OCI-LY3 (cell line): ENCODE results near the gene PTTG1IP.

Experiments
- H2AFZ ChIP-seq: fragments of 200-600, 300-600 bp; shearing (Covaris generic); 2 replicates; pipeline ENCODE4 v1.6.0; 2014; ENCODE audit warnings: antibody characterized with exemption, low read depth, low read length
- H3K27ac ChIP-seq: fragments of 200-600, 300-600 bp; sonication (generic); 2 replicates; pipeline ENCODE4 v1.5.1; 2014; ENCODE audit warnings: mild to moderate bottlenecking, low read length, moderate library complexity, mixed read lengths
- H3K27me3 ChIP-seq: fragments of 200-600, 300-600 bp; sonication (generic); 2 replicates; pipeline ENCODE4 v1.6.1; 2014; ENCODE audit warnings: low read depth, low read length, mixed read lengths
- H3K36me3 ChIP-seq: fragments of 200-600, 300-600 bp; sonication (generic); replicated peaks from 2 replicates; pipeline ENCODE3; 2014; ENCODE audit warnings: low read depth, low read length, mixed read lengths
- H3K4me1 ChIP-seq: fragments of 300-600, 200-600 bp; sonication (generic); 2 replicates; pipeline ENCODE4 v1.6.1; 2014; ENCODE audit warnings: low read length, mixed read lengths
- H3K4me2 ChIP-seq: fragments of 200-600, 300-600 bp; sonication (generic); 2 replicates; pipeline ENCODE4 v1.6.1; 2014; ENCODE audit warnings: low read length, mixed read lengths
- H3K4me3 ChIP-seq: fragments of 300-600, 200-600 bp; sonication (generic); 2 replicates; pipeline ENCODE4 v1.5.1; 2014; ENCODE audit warnings: antibody characterized with exemption, mild to moderate bottlenecking, low read length, moderate library complexity
- H3K79me2 ChIP-seq: fragments of 300-600, 200-600 bp; shearing (Covaris generic); 2 replicates; pipeline ENCODE4 v1.6.1; 2014; ENCODE audit warnings: mild to moderate bottlenecking, low read length, mixed read lengths
- H3K9ac ChIP-seq: fragments of 300-600, 200-600 bp; shearing (Covaris generic); 2 replicates; pipeline ENCODE4 v1.6.0; 2014; ENCODE audit warnings: mild to moderate bottlenecking, low read length, moderate library complexity
- H3K9me3 ChIP-seq: fragments of 200-600, 300-600 bp; shearing (Covaris generic); 2 replicates; pipeline ENCODE4 v1.6.1; 2014; ENCODE audit warnings: low read length, mixed read lengths; ENCODE audit not compliant: insufficient read depth
- H4K20me1 ChIP-seq: fragments of 200-600, 300-600 bp; sonication (generic); 2 replicates; pipeline ENCODE4 v1.6.1; 2016; ENCODE audit warnings: low read length, mixed read lengths; ENCODE audit not compliant: insufficient read depth
- CTCF ChIP-seq: fragments of 200-600, 300-600 bp; sonication (generic); IDR thresholded peaks from 2 replicates; pipeline ENCODE4 v1.5.1; 2014; ENCODE audit warnings: antibody characterized with exemption, low read length, low read depth
- EZH2phosphoT487 ChIP-seq: fragments of 200-600 bp; shearing (Covaris generic); IDR thresholded peaks from 2 replicates; pipeline ENCODE4 v1.6.1; 2018; ENCODE audit warnings: antibody characterized with exemption, mixed run types, low read depth

PTTG1IP gene

DNA sequence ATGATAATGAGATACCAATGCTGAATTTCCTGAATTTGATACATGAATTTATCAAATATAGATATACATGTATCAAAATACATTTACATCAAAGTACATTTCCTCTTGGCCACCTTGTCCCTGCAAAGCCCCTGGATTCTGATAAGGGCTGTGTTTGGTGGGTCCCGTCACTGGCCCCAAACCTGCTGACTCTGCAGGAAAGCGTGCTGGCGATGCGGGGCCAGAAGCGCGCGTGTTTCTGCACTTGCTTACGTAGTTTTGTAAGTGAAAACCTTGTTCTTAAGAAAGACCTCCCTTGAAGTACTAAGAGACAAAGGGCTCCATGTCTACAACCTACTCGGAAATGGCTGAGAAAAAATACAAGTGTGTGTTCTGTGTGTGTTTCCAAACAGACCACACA lies 36.2 kb upstream of the PTTG1IP start:
- no peaks in the 10 kb centered on the region for H3K9me3 ChIP-seq
- no peak overlapping the region for H3K4me3 ChIP-seq
- H4K20me1 ChIP-seq, result no peaks in the 10 kb centered on the region
- no peak for TF ChIP-seq CTCF
- no peak for TF ChIP-seq EZH2phosphoT487
- no peak overlapping the region for H2AFZ ChIP-seq
- no peaks in the 10 kb centered on the region for H3K27me3 ChIP-seq
- H3K4me2 ChIP-seq, result no peak overlapping the region
- no peak overlapping the region for H3K9ac ChIP-seq
- H3K36me3 ChIP-seq, result no peaks in the 10 kb centered on the region
- no peaks in the 10 kb centered on the region for H3K79me2 ChIP-seq
- H3K27ac ChIP-seq, result no peak overlapping the region
- H3K4me1 ChIP-seq, result no peaks in the 10 kb centered on the region

- H3K4me1 ChIP-seq, result no peaks in the 10 kb centered on the region
- H4K20me1 ChIP-seq, result no peaks in the 10 kb centered on the region
- no peak overlapping the region for H3K27ac ChIP-seq
- H3K79me2 ChIP-seq, result no peaks in the 10 kb centered on the region
- H3K9ac ChIP-seq, result no peak overlapping the region
- no peaks in the 10 kb centered on the region for H3K9me3 ChIP-seq
- H3K4me3 ChIP-seq, result no peak overlapping the region
- no peaks in the 10 kb centered on the region for H3K36me3 ChIP-seq
- no peak for TF ChIP-seq EZH2phosphoT487
- no peak for TF ChIP-seq CTCF
- H3K27me3 ChIP-seq, result no peaks in the 10 kb centered on the region
- no peak overlapping the region for H3K4me2 ChIP-seq
- no peak overlapping the region for H2AFZ ChIP-seq
Observed at GRCh38 chr21:44908908-44909307, 35.4 kb upstream of the PTTG1IP start.

- H3K9ac ChIP-seq, result no peak overlapping the region
- no peaks in the 10 kb centered on the region for H4K20me1 ChIP-seq
- H3K36me3 ChIP-seq, result no peaks in the 10 kb centered on the region
- no peak overlapping the region for H3K4me3 ChIP-seq
- no peak overlapping the region for H3K27ac ChIP-seq
- H3K4me1 ChIP-seq, result no peaks in the 10 kb centered on the region
- no peaks in the 10 kb centered on the region for H3K79me2 ChIP-seq
- peak overlapping the region; percentile 36; the same call in 1 of the 2 replicates for H3K4me2 ChIP-seq
- no peaks in the 10 kb centered on the region for H3K27me3 ChIP-seq
- no peak for TF ChIP-seq CTCF
- TF ChIP-seq EZH2phosphoT487, result no peak
- no peak overlapping the region for H2AFZ ChIP-seq
- no peaks in the 10 kb centered on the region for H3K9me3 ChIP-seq
Observed at GRCh38 chr21:44907966-44908895, 34.7 kb upstream of the PTTG1IP start.

GRCh38 chr21:44907225-44907965 lies 33.9 kb upstream of the PTTG1IP start:
- H4K20me1 ChIP-seq, result no peaks in the 10 kb centered on the region
- no peaks in the 10 kb centered on the region for H3K27me3 ChIP-seq
- no peaks in the 10 kb centered on the region for H3K9me3 ChIP-seq
- 0 out of 2 replicates have a peak overlapping the region, but pooled peaks have one; percentile 36 for H3K4me2 ChIP-seq
- peaks cover 4% of the 10 kb centered on the region for H3K36me3 ChIP-seq
- H3K9ac ChIP-seq, result no peak overlapping the region
- H3K4me3 ChIP-seq, result no peak overlapping the region
- H3K27ac ChIP-seq, result no peak overlapping the region
- H3K4me1 ChIP-seq, result no peaks in the 10 kb centered on the region
- TF ChIP-seq CTCF, result no peak
- TF ChIP-seq EZH2phosphoT487, result no peak
- H3K79me2 ChIP-seq, result no peaks in the 10 kb centered on the region
- H2AFZ ChIP-seq, result no peak overlapping the region
